ENCODE measurements around the gene PACS1. TPM values are rescaled to one million over a fixed set of nuclear protein-coding genes. Genes with fewer than 3 reads are reported as not detected.
"Not testable (repeated sequence)": the region's sequence is repeated elsewhere in the genome, so short reads cannot be mapped to it uniquely, and the experiment has no call there.

PACS1 gene
- total and polyA plus RNA-seq, 5 donors from 2014 or later: 43.8 to 306 (median 48.3) TPM

- Mint-ChIP-seq H3K9me3 (no peaks in the 10 kb centered on the region), H3K27me3 (peaks cover 14% of the 10 kb centered on the region), H3K4me1 (peaks cover 4 to 50% (median 25%) of the 10 kb centered on the region in 4 donors), H3K36me3 (peaks cover 19% of the 10 kb centered on the region), H3K4me3 (peak overlapping the region; percentile 94 to 99 (median 96)), H3K27ac (peak overlapping the region; percentile 98 to 99 (median 98))
- Histone ChIP-seq H3K4me3 (ENCODE audit: low read depth, low read length) (peak overlapping the region; percentile 87), H3K27ac (ENCODE audit: insufficient read depth, low read length, poor library complexity, severe bottlenecking) (peak overlapping the region; percentile 91), H3K9me3 (ENCODE audit: control insufficient read depth in 2 of 2, low read length in 2 of 2) (no peaks in the 10 kb centered on the region), H3K4me1 (ENCODE audit: control insufficient read depth, insufficient read depth, low read length, poor library complexity, severe bottlenecking) (peaks cover 34% of the 10 kb centered on the region), H3K36me3 (ENCODE audit: control insufficient read depth, insufficient read depth, low read length) (peaks cover 32% of the 10 kb centered on the region), H3K27me3 (ENCODE audit: control insufficient read depth, insufficient read depth, low read length) (no peaks in the 10 kb centered on the region)
- DNase-seq (peak in 1 of 3 donors; percentile 55), ATAC-seq (ENCODE audit: low read depth in 2 of 2) (no peak)
Measured at GRCh38 chr11:66268952-66269905, 199.2 kb downstream of the PACS1 start.

DNA sequence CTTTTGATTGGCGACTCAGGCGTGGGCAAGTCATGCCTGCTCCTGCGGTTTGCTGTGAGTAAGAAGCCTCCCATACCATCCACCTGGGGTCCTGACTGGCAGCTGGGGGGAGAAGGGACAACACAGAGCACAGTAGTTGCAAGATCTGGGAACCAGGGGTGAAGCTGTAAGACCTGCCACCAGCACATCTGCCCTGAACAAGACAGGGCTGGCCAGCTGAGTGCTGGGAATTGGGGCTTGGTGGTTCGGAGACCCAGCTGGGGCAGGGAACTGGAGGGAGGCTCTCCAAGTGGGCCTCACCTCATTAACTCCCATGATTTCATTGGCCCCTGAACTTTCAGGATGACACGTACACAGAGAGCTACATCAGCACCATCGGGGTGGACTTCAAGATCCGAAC lies 201.7 kb downstream of the PACS1 start:
- Histone ChIP-seq H3K4me3 (ENCODE audit: low read depth, low read length) (no peak overlapping the region), H3K27me3 (ENCODE audit: control insufficient read depth, insufficient read depth, low read length) (no peaks in the 10 kb centered on the region), H3K36me3 (ENCODE audit: control insufficient read depth, insufficient read depth, low read length) (peaks cover 43% of the 10 kb centered on the region), H3K27ac (ENCODE audit: insufficient read depth, low read length, poor library complexity, severe bottlenecking) (no peak overlapping the region), H3K4me1 (ENCODE audit: control insufficient read depth, insufficient read depth, low read length, poor library complexity, severe bottlenecking) (peaks cover 34% of the 10 kb centered on the region), H3K9me3 (ENCODE audit: control insufficient read depth in 2 of 2, low read length in 2 of 2) (no peaks in the 10 kb centered on the region)
- Mint-ChIP-seq H3K4me1 (peaks cover 4 to 50% (median 26%) of the 10 kb centered on the region in 4 donors), H3K4me3 (peak overlapping the region in 3 of 4 donors; percentile 71 to 81 (median 73)), H3K27me3 (peaks cover 14% of the 10 kb centered on the region), H3K9me3 (no peaks in the 10 kb centered on the region), H3K36me3 (peaks cover 20% of the 10 kb centered on the region), H3K27ac (no peak overlapping the region)
- ATAC-seq (ENCODE audit: low read depth in 2 of 2): no peak
- no peak for DNase-seq

GRCh38 chr11:66272596-66272995 lies 202.5 kb downstream of the PACS1 start:
- ATAC-seq (ENCODE audit: low read depth in 2 of 2) (no peak), DNase-seq (no peak)
- Mint-ChIP-seq H3K36me3 (peaks cover 20% of the 10 kb centered on the region), H3K9me3 (no peaks in the 10 kb centered on the region), H3K4me1 (peaks cover 4 to 48% (median 26%) of the 10 kb centered on the region in 4 donors), H3K4me3 (peak overlapping the region in 1 of 4 donors; percentile 88), H3K27ac (no peak overlapping the region), H3K27me3 (peaks cover 14% of the 10 kb centered on the region)
- H3K4me3 ChIP-seq (ENCODE audit: low read depth, low read length): no peak overlapping the region
- H3K9me3 ChIP-seq (ENCODE audit: control insufficient read depth in 2 of 2, low read length in 2 of 2): no peaks in the 10 kb centered on the region
- peaks cover 33% of the 10 kb centered on the region for H3K4me1 ChIP-seq (ENCODE audit: control insufficient read depth, insufficient read depth, low read length, poor library complexity, severe bottlenecking)
- H3K27me3 ChIP-seq (ENCODE audit: control insufficient read depth, insufficient read depth, low read length): no peaks in the 10 kb centered on the region
- peaks cover 43% of the 10 kb centered on the region for H3K36me3 ChIP-seq (ENCODE audit: control insufficient read depth, insufficient read depth, low read length)
- H3K27ac ChIP-seq (ENCODE audit: insufficient read depth, low read length, poor library complexity, severe bottlenecking): no peak overlapping the region

GRCh38 chr11:66274219-66274618 lies 204.1 kb downstream of the PACS1 start:
- ATAC-seq (ENCODE audit: low read depth in 2 of 2) (no peak), DNase-seq (no peak)
- peaks cover 20% of the 10 kb centered on the region for H3K36me3 Mint-ChIP-seq
- peaks cover 43% of the 10 kb centered on the region for H3K36me3 ChIP-seq (ENCODE audit: control insufficient read depth, insufficient read depth, low read length)
- no peaks in the 10 kb centered on the region for H3K27me3 ChIP-seq (ENCODE audit: control insufficient read depth, insufficient read depth, low read length)
- no peaks in the 10 kb centered on the region for H3K9me3 ChIP-seq (ENCODE audit: control insufficient read depth in 2 of 2, low read length in 2 of 2)
- no peaks in the 10 kb centered on the region for H3K9me3 Mint-ChIP-seq
- no peak overlapping the region for H3K27ac ChIP-seq (ENCODE audit: insufficient read depth, low read length, poor library complexity, severe bottlenecking)
- peaks cover 3% of the 10 kb centered on the region for H3K27me3 Mint-ChIP-seq
- no peak overlapping the region for H3K27ac Mint-ChIP-seq
- peaks cover 32% of the 10 kb centered on the region for H3K4me1 ChIP-seq (ENCODE audit: control insufficient read depth, insufficient read depth, low read length, poor library complexity, severe bottlenecking)
- peak overlapping the region in 1 of 4 donors; percentile 88 for H3K4me3 Mint-ChIP-seq
- H3K4me1 Mint-ChIP-seq: peaks cover 4 to 43% (median 18%) of the 10 kb centered on the region in 4 donors
- H3K4me3 ChIP-seq (ENCODE audit: low read depth, low read length): no peak overlapping the region

DNA sequence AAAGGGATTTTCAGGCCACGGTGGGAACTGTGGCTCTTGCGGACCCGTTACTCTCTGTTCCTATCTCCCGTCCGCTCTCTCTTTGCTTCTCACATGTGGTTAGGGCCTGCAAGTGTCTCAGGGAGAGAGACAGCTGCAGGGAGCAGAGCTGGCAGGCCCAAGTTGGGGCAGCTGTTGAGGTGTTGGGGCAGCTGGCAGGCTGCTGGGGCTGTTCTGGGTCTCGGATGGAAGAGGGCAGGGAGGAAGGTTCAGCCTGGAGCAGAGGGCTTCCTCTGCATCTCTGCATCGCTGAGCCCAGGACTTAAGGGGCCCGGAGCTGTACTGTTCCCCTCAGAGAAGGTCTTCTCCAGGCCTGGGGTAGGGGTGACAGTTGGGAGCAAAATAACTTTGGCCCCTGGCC lies 205.3 kb downstream of the PACS1 start:
- Histone ChIP-seq H3K27me3 (ENCODE audit: control insufficient read depth, insufficient read depth, low read length) (no peaks in the 10 kb centered on the region), H3K4me1 (ENCODE audit: control insufficient read depth, insufficient read depth, low read length, poor library complexity, severe bottlenecking) (peaks cover 25% of the 10 kb centered on the region), H3K9me3 (ENCODE audit: control insufficient read depth in 2 of 2, low read length in 2 of 2) (no peaks in the 10 kb centered on the region), H3K4me3 (ENCODE audit: low read depth, low read length) (no peak overlapping the region), H3K27ac (ENCODE audit: insufficient read depth, low read length, poor library complexity, severe bottlenecking) (no peak overlapping the region), H3K36me3 (ENCODE audit: control insufficient read depth, insufficient read depth, low read length) (peaks cover 43% of the 10 kb centered on the region)
- Mint-ChIP-seq H3K36me3 (peaks cover 20% of the 10 kb centered on the region), H3K4me1 (peaks cover 4 to 36% (median 14%) of the 10 kb centered on the region in 4 donors), H3K27ac (peak overlapping the region in 1 of 3 donors; percentile 25), H3K4me3 (peak overlapping the region in 1 of 4 donors; percentile 62), H3K9me3 (no peaks in the 10 kb centered on the region), H3K27me3 (no peaks in the 10 kb centered on the region)
- DNase-seq (no peak), ATAC-seq (ENCODE audit: low read depth in 2 of 2) (no peak)

GRCh38 chr11:66275984-66276612 lies 206.0 kb downstream of the PACS1 start:
- Mint-ChIP-seq H3K27me3 (no peaks in the 10 kb centered on the region), H3K36me3 (peaks cover 20% of the 10 kb centered on the region), H3K4me1 (peaks cover 4 to 33% (median 10%) of the 10 kb centered on the region in 4 donors), H3K4me3 (peak overlapping the region in 2 of 4 donors; percentile 43 to 62), H3K9me3 (no peaks in the 10 kb centered on the region), H3K27ac (no peak overlapping the region)
- peaks cover 18% of the 10 kb centered on the region for H3K4me1 ChIP-seq (ENCODE audit: control insufficient read depth, insufficient read depth, low read length, poor library complexity, severe bottlenecking)
- no peak overlapping the region for H3K27ac ChIP-seq (ENCODE audit: insufficient read depth, low read length, poor library complexity, severe bottlenecking)
- H3K9me3 ChIP-seq (ENCODE audit: control insufficient read depth in 2 of 2, low read length in 2 of 2): no peaks in the 10 kb centered on the region
- H3K36me3 ChIP-seq (ENCODE audit: control insufficient read depth, insufficient read depth, low read length): peaks cover 43% of the 10 kb centered on the region
- H3K4me3 ChIP-seq (ENCODE audit: low read depth, low read length): no peak overlapping the region
- DNase-seq (no peak), ATAC-seq (ENCODE audit: low read depth in 2 of 2) (no peak)
- no peaks in the 10 kb centered on the region for H3K27me3 ChIP-seq (ENCODE audit: control insufficient read depth, insufficient read depth, low read length)

DNA sequence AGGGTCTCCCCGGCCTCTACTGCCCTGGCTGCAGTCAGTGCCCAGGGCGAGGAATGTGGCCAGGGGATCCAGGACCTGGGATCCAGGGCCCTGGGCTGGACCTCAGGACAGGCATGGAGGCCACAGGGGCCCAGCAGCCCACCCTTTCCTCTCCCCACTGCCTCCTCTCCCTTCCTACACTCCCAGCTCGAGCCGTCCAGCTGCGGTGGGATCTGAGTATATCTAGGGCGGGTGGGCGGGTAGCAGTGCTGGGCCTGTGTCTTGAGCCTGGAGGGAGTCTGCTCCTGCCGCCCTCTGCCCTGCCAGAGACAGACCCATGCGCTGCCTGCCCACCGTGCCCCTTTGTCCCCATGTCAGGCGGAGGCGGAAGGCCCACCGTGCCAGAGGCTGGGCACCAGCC lies 206.5 kb downstream of the PACS1 start:
- not testable (repeated sequence) for ATAC-seq (ENCODE audit: low read depth in 2 of 2); H3K27me3 ChIP-seq (ENCODE audit: control insufficient read depth, insufficient read depth, low read length); H3K9me3 ChIP-seq (ENCODE audit: control insufficient read depth in 2 of 2, low read length in 2 of 2); DNase-seq; H3K27ac ChIP-seq (ENCODE audit: insufficient read depth, low read length, poor library complexity, severe bottlenecking); H3K4me3 ChIP-seq (ENCODE audit: low read depth, low read length); H3K27me3 Mint-ChIP-seq; H3K9me3 Mint-ChIP-seq
- Histone ChIP-seq H3K36me3 (ENCODE audit: control insufficient read depth, insufficient read depth, low read length) (peaks cover 40% of the 10 kb centered on the region), H3K4me1 (ENCODE audit: control insufficient read depth, insufficient read depth, low read length, poor library complexity, severe bottlenecking) (peaks cover 19% of the 10 kb centered on the region)
- peak overlapping the region in 1 of 3 donors; percentile 69 for H3K27ac Mint-ChIP-seq
- peak overlapping the region in 3 of 4 donors; percentile 62 to 80 (median 71) for H3K4me3 Mint-ChIP-seq
- peaks cover 4 to 36% (median 12%) of the 10 kb centered on the region in 4 donors for H3K4me1 Mint-ChIP-seq
- peaks cover 19% of the 10 kb centered on the region for H3K36me3 Mint-ChIP-seq
